Measurements from ENCODE around the gene WIPF2. TPM values are rescaled to one million over a fixed set of nuclear protein-coding genes. Genes with fewer than 3 reads are reported as not detected.

The WIPF2 gene
- polyA plus RNA-seq, 2 of the 4 experiments (the other 2 are of a cell fraction) = 13.8 to 21.5 TPM

DNA sequence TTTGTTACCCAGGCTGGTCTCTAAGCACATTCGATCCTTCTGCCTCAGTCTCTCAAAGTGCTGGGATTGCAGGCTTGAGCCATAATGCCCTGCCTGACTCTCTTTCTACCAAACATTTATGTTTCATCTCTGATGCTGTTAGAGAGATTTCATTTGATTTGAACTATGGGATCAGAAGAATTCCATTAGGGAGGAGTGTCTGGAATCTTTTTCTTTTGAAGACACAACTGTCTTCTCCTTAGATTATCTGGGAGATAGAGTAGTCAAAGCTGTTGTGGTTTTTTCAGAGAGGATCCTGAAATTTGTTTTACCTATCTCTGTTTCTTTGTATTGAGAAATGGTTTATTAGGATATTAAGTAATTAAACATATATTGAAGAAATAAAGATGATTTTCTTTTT is 29.4 kb downstream of the WIPF2 start:
- Histone ChIP-seq H3K4me1 (peaks cover 13% of the 10 kb centered on the region), H3K4me2 (no peak overlapping the region), H3K4me3 (no peak overlapping the region), H3K9me3 (no peaks in the 10 kb centered on the region), H3K27ac (no peak overlapping the region)
- POLR2A ChIA-PET = interaction anchor here (0.6 kb wide), 1 partner anchor 16 kb away, joined by 4 read pairs; no protein-coding TSS in a partner anchor
- 87% methylated on average over 1 of the region's 1 CpG for WGBS (ENCODE audit: missing lambda C conversion rate)
- CTCF ChIA-PET = no interaction called here
- TF ChIP-seq SMC3 (IDR thresholded peaks at IDR 0.05) (no peak), CEBPB (IDR thresholded peaks at IDR 0.05) (no peak), TFCP2L1 (CRISPR knock-in tag; IDR thresholded peaks at IDR 0.05) (no peak), EHMT2 (IDR thresholded peaks at IDR 0.05; ENCODE audit: low read depth) (no peak), FOXS1 (CRISPR knock-in tag; IDR thresholded peaks at IDR 0.05) (no peak), PHF8 (IDR thresholded peaks at IDR 0.05; ENCODE audit: borderline replicate concordance, low read depth) (no peak), NR3C1 (IDR thresholded peaks at IDR 0.05) (no peak), MYC (IDR thresholded peaks at IDR 0.05; ENCODE audit: borderline replicate concordance, low read length) (no peak), POLR2AphosphoS2 (conservative IDR thresholded peaks at IDR 0.05; ENCODE audit: low read length) (no peak), POLR2A (IDR thresholded peaks at IDR 0.05; ENCODE audit: low read length) (no peak)
- TF ChIP-seq, protein P1, sequence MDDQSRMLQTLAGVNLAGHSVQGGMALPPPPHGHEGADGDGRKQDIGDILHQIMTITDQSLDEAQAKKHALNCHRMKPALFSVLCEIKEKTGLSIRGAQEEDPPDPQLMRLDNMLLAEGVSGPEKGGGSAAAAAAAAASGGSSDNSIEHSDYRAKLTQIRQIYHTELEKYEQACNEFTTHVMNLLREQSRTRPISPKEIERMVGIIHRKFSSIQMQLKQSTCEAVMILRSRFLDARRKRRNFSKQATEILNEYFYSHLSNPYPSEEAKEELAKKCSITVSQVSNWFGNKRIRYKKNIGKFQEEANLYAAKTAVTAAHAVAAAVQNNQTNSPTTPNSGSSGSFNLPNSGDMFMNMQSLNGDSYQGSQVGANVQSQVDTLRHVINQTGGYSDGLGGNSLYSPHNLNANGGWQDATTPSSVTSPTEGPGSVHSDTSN (IDR thresholded peaks at IDR 0.05) = no peak
- TF ChIP-seq, protein P2, sequence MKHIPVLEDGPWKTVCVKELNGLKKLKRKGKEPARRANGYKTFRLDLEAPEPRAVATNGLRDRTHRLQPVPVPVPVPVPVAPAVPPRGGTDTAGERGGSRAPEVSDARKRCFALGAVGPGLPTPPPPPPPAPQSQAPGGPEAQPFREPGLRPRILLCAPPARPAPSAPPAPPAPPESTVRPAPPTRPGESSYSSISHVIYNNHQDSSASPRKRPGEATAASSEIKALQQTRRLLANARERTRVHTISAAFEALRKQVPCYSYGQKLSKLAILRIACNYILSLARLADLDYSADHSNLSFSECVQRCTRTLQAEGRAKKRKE (CRISPR knock-in tag; IDR thresholded peaks at IDR 0.05; ENCODE audit: low read depth) = no peak
- TF ChIP-seq, protein P3, sequence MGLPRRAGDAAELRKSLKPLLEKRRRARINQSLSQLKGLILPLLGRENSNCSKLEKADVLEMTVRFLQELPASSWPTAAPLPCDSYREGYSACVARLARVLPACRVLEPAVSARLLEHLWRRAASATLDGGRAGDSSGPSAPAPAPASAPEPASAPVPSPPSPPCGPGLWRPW (IDR thresholded peaks at IDR 0.05) = no peak
- TF ChIP-seq, protein P4, sequence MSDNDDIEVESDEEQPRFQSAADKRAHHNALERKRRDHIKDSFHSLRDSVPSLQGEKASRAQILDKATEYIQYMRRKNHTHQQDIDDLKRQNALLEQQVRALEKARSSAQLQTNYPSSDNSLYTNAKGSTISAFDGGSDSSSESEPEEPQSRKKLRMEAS (IDR thresholded peaks at IDR 0.05) = no peak
- DNase-seq (ENCODE audit: low read depth in 1 of 2, low spot score in 1 of 2) (no peak), FAIRE-seq (no peak), ATAC-seq (no peak)

DNA sequence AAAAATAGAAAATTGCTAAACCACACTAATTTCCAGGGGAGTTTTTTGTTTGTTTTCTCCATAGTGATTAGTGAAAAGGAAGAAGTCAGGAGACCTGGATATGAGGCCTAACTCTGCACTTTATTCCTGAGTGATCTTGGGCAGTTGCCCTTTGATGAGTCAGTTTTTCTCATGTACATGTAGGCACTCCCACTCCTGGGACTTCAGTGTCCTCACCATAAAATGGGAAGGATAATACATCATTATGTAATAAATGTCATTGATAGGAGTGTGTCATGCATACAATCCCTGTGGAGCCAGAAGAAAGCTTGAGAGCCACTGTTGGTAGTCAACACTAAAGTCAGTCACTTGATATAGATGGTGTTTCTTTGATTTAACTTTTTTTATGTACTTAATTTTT is 32.5 kb downstream of the WIPF2 start:
- ATAC-seq (peak; percentile 77 to 83), DNase-seq (ENCODE audit: low read depth in 1 of 2, low spot score in 1 of 2) (peak; percentile 58 to 64), FAIRE-seq (no peak)
- ChIA-PET POLR2A (no interaction called here), CTCF (interaction anchor here (0.7 to 1.7 kb wide), 4 partner anchors 11 to 277 kb away, joined by 3 to 6 read pairs (median 4); no protein-coding TSS in a partner anchor)
- no peak overlapping the region for H3K4me3 ChIP-seq
- H3K27ac ChIP-seq = no peak overlapping the region
- H3K9me3 ChIP-seq = no peaks in the 10 kb centered on the region
- H3K4me1 ChIP-seq = peaks cover 13% of the 10 kb centered on the region
- H3K4me2 ChIP-seq = peak overlapping the region; percentile 19; the same call in 2 of the 3 replicates
- TF ChIP-seq ZFP36 (IDR thresholded peaks at IDR 0.05; ENCODE audit: borderline replicate concordance, partially characterized antibody) = no peak
- TF ChIP-seq, protein P5, sequence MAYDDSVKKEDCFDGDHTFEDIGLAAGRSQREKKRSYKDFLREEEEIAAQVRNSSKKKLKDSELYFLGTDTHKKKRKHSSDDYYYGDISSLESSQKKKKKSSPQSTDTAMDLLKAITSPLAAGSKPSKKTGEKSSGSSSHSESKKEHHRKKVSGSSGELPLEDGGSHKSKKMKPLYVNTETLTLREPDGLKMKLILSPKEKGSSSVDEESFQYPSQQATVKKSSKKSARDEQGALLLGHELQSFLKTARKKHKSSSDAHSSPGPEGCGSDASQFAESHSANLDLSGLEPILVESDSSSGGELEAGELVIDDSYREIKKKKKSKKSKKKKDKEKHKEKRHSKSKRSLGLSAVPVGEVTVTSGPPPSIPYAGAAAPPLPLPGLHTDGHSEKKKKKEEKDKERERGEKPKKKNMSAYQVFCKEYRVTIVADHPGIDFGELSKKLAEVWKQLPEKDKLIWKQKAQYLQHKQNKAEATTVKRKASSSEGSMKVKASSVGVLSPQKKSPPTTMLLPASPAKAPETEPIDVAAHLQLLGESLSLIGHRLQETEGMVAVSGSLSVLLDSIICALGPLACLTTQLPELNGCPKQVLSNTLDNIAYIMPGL (CRISPR knock-in tag; IDR thresholded peaks at IDR 0.05; ENCODE audit: borderline replicate concordance) = no peak
- no peak for TF ChIP-seq GATA3 (IDR thresholded peaks at IDR 0.05; ENCODE audit: borderline replicate concordance)
- no peak for TF ChIP-seq SREBF2 (IDR thresholded peaks at IDR 0.05)
- no peak for TF ChIP-seq FOSL2 (IDR thresholded peaks at IDR 0.05)
- TF ChIP-seq FOSL2 (CRISPR knock-in tag; IDR thresholded peaks at IDR 0.05) = peak; percentile 46
- no peak for TF ChIP-seq CHD4 (IDR thresholded peaks at IDR 0.05; ENCODE audit: borderline replicate concordance)
- TF ChIP-seq, protein P6, sequence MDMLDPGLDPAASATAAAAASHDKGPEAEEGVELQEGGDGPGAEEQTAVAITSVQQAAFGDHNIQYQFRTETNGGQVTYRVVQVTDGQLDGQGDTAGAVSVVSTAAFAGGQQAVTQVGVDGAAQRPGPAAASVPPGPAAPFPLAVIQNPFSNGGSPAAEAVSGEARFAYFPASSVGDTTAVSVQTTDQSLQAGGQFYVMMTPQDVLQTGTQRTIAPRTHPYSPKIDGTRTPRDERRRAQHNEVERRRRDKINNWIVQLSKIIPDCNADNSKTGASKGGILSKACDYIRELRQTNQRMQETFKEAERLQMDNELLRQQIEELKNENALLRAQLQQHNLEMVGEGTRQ (IDR thresholded peaks at IDR 0.05) = no peak
- peak; percentile 45 for TF ChIP-seq MAFK (IDR thresholded peaks at IDR 0.05; ENCODE audit: partially characterized antibody)
- TF ChIP-seq EHF (CRISPR knock-in tag; IDR thresholded peaks at IDR 0.05) = no peak
- no peak for TF ChIP-seq MYC (IDR thresholded peaks at IDR 0.05; ENCODE audit: borderline replicate concordance, low read length)
- TF ChIP-seq CBX2 (IDR thresholded peaks at IDR 0.05; ENCODE audit: borderline replicate concordance, low read depth) = no peak
